ENCODE data around the gene NEIL3. TPM values are rescaled to one million over a fixed set of nuclear protein-coding genes. Genes with fewer than 3 reads are reported as not detected.

The NEIL3 gene
- total and polyA plus RNA-seq, 9 of the 15 experiments (the other 6 are each of a cell fraction or from before 2014, with no cell fraction given), result 2.7 to 23.3 (median 12.9) TPM

GRCh38 chr4:177308847-177309521, 690 bp upstream of the NEIL3 start:
- intact Hi-C loops (cut with micrococcal nuclease), result no loop called here
- WGBS (ENCODE audit: insufficient coverage, low coverage, missing lambda C conversion rate), result 27% methylated on average over 8 of the region's 8 CpGs
- Histone ChIP-seq H3K27me3 (ENCODE audit: control insufficient read depth in 2 of 2, insufficient read depth in 2 of 2, low read length in 2 of 2) (no peaks in the 10 kb centered on the region), H3K4me1 (replicated peaks in 1 of 2; ENCODE audit: control insufficient read depth in 2 of 2, insufficient read depth in 2 of 2, low read length in 2 of 2) (peaks cover 5 to 8% of the 10 kb centered on the region in 2 experiments; a peak in 3 of 5 replicates), H3K27ac (ENCODE audit: extremely low read depth, low read depth, low read length) (peak overlapping the region; percentile 80), H4K20me1 (replicated peaks; ENCODE audit: control insufficient read depth, insufficient read depth, low read length) (no peaks in the 10 kb centered on the region), H2AFZ (ENCODE audit: low read depth, low read length) (peak overlapping the region; percentile 98), H3K9me1 (ENCODE audit: control insufficient read depth, insufficient read depth, low read length) (no peaks in the 10 kb centered on the region), H3K4me3 (peak overlapping the region; percentile 84), H3K36me3 (ENCODE audit: control insufficient read depth, insufficient read depth, low read length) (no peaks in the 10 kb centered on the region; the same call in 2 of the 3 replicates), H3K9ac (ENCODE audit: insufficient read depth in 1 of 2, low read depth in 2 of 2, low read length in 2 of 2) (peak overlapping the region in 1 of 2 experiments; percentile 87; a peak in 2 of 4 replicates), H3K4me2 (ENCODE audit: insufficient read depth, low read length) (peak overlapping the region; percentile 93), H3K79me2 (ENCODE audit: control insufficient read depth, insufficient read depth, low read length) (peaks cover 40% of the 10 kb centered on the region), H3K9me3 (replicated peaks; ENCODE audit: control insufficient read depth, insufficient read depth, low read depth, low read length) (no peaks in the 10 kb centered on the region)
- TF ChIP-seq MAZ (CRISPR knock-in tag; conservative IDR thresholded peaks at IDR 0.05 in 1 of 2, IDR thresholded peaks at IDR 0.05 in 1 of 2), result no peak
- TF ChIP-seq PKNOX1 (IDR thresholded peaks at IDR 0.05), result 0 out of 2 replicates have a peak, but pooled peaks have one; percentile 6
- no peak for TF ChIP-seq SREBF1 (IDR thresholded peaks at IDR 0.05; ENCODE audit: borderline replicate concordance, low read depth, low read length)
- TF ChIP-seq NCOA2 (IDR thresholded peaks at IDR 0.05; ENCODE audit: partially characterized antibody in 2 of 2), result no peak
- 0 out of 2 replicates have a peak, but pooled peaks have one; percentile 29 for TF ChIP-seq BCL6 (CRISPR knock-in tag; IDR thresholded peaks at IDR 0.05)
- FAIRE-seq (no peak), DNase-seq (ENCODE audit: extremely low read depth in 1 of 4, low spot score in 3 of 4) (no peak), ATAC-seq (no peak; the same call in 2 of the 3 replicates)
- in situ Hi-C loops (cut with MboI), result no loop called here
- ChIA-PET CTCF (ENCODE audit: low intra/inter-chr PET ratio) (no interaction called here), POLR2A (interaction anchor here (1.5 kb wide), 1 partner anchor 133 kb away, joined by 3 read pairs; the partner anchor contains the start of gene AGA)
- BruUV-seq (replicated peaks), result no TSS peak
